ENCODE measurements around the gene SSU72. TPM values are rescaled to one million over a fixed set of nuclear protein-coding genes. Genes with fewer than 3 reads are reported as not detected.

Gene SSU72
- total RNA-seq, 2 experiments from 2014 or later: 95.4 to 101 TPM

GRCh38 chr1:1601564-1602303, 27.1 kb upstream of the SSU72 start:
- ATAC-seq (ENCODE audit: poor library complexity) (no peak), DNase-seq (peak in 1 of 14 experiments; percentile 16)
- Mint-ChIP-seq H3K9me3 (no peaks in the 10 kb centered on the region), H3K27ac (peak overlapping the region; percentile 20), H3K36me3 (ENCODE audit: low read depth) (no peaks in the 10 kb centered on the region), H3K4me1 (ENCODE audit: low read depth) (peaks cover 10% of the 10 kb centered on the region), H3K4me3 (no peak overlapping the region), H3K27me3 (no peaks in the 10 kb centered on the region)
- Histone ChIP-seq H3K27me3 (ENCODE audit: control insufficient read depth in 1 of 2, insufficient read depth in 2 of 2, low read length in 2 of 2) (peaks cover 0 to 4% of the 10 kb centered on the region in 2 experiments), H3K4me1 (ENCODE audit: insufficient read depth, low read length) (peaks cover 28% of the 10 kb centered on the region), H3K4me3 (ENCODE audit: low read length) (no peak overlapping the region), H3K27ac (ENCODE audit: low read depth in 1 of 2, low read length in 2 of 2) (no peak overlapping the region), H3K36me3 (ENCODE audit: insufficient read depth, low read length) (no peaks in the 10 kb centered on the region), H3K9me3 (ENCODE audit: control insufficient read depth in 1 of 2, insufficient read depth in 1 of 2, low read length in 2 of 2) (no peaks in the 10 kb centered on the region)
- ChIA-PET CTCF (no interaction called here), POLR2A (interaction anchor here (1.8 to 3.4 kb wide), 2 partner anchors 13 to 28 kb away, joined by 4 to 22 read pairs; partner anchors contain the start of gene MIB2)
- TF ChIP-seq CTCF (IDR thresholded peaks at IDR 0.05): no peak
- intact Hi-C loops (cut with DNase I, micrococcal nuclease): no loop called here

GRCh38 chr1:1600861-1601563, 26.3 kb upstream of the SSU72 start:
- ChIA-PET CTCF (no interaction called here), POLR2A (interaction anchor here (1.8 to 3.4 kb wide), 2 partner anchors 14 to 29 kb away, joined by 4 to 22 read pairs; partner anchors contain the start of gene MIB2)
- Histone ChIP-seq H3K36me3 (ENCODE audit: insufficient read depth, low read length) (no peaks in the 10 kb centered on the region), H3K27me3 (ENCODE audit: control insufficient read depth in 1 of 2, insufficient read depth in 2 of 2, low read length in 2 of 2) (peaks cover 0 to 4% of the 10 kb centered on the region in 2 experiments), H3K4me3 (ENCODE audit: low read length) (no peak overlapping the region), H3K27ac (ENCODE audit: low read depth in 1 of 2, low read length in 2 of 2) (no peak overlapping the region), H3K9me3 (ENCODE audit: control insufficient read depth in 1 of 2, insufficient read depth in 1 of 2, low read length in 2 of 2) (no peaks in the 10 kb centered on the region), H3K4me1 (ENCODE audit: insufficient read depth, low read length) (peaks cover 25% of the 10 kb centered on the region)
- Mint-ChIP-seq H3K9me3 (no peaks in the 10 kb centered on the region), H3K36me3 (ENCODE audit: low read depth) (no peaks in the 10 kb centered on the region), H3K4me3 (peak overlapping the region; percentile 65), H3K4me1 (ENCODE audit: low read depth) (peaks cover 8% of the 10 kb centered on the region), H3K27me3 (no peaks in the 10 kb centered on the region), H3K27ac (no peak overlapping the region)
- DNase-seq (peak in 1 of 14 experiments; percentile 17), ATAC-seq (ENCODE audit: poor library complexity) (no peak)
- no peak for TF ChIP-seq CTCF (IDR thresholded peaks at IDR 0.05)
- intact Hi-C loops (cut with DNase I, micrococcal nuclease): no loop called here

GRCh38 chr1:1599935-1600860, 25.5 kb upstream of the SSU72 start, which contains the start of gene FNDC10:
FNDC10 (minus strand) TSS chr1:1600135; CDS start chr1:1600015, 120 bp downstream.
- no peaks in the 10 kb centered on the region for H3K36me3 ChIP-seq (ENCODE audit: insufficient read depth, low read length)
- no peak for TF ChIP-seq CTCF (IDR thresholded peaks at IDR 0.05)
- Mint-ChIP-seq H3K36me3 (ENCODE audit: low read depth) (no peaks in the 10 kb centered on the region), H3K27me3 (no peaks in the 10 kb centered on the region), H3K4me3 (peak within 1 kb of the TSS; percentile 83), H3K27ac (peak within 1 kb of the TSS; percentile 33), H3K9me3 (no peaks in the 10 kb centered on the region), H3K4me1 (ENCODE audit: low read depth) (peaks cover 8% of the 10 kb centered on the region)
- POLR2A ChIA-PET: interaction anchor here (1.8 to 3.4 kb wide), 2 partner anchors 14 to 29 kb away, joined by 4 to 22 read pairs; partner anchors contain the start of gene MIB2
- H3K9me3 ChIP-seq (ENCODE audit: control insufficient read depth in 1 of 2, insufficient read depth in 1 of 2, low read length in 2 of 2): no peaks in the 10 kb centered on the region
- CTCF ChIA-PET: no interaction called here
- H3K27me3 ChIP-seq (ENCODE audit: control insufficient read depth in 1 of 2, insufficient read depth in 2 of 2, low read length in 2 of 2): peaks cover 0 to 4% of the 10 kb centered on the region in 2 experiments
- peak; percentile 30 for ATAC-seq (ENCODE audit: poor library complexity)
- intact Hi-C loops (cut with DNase I, micrococcal nuclease): no loop called here
- peak in 3 of 14 experiments; percentile 25 to 37 (median 29) for DNase-seq
- H3K4me1 ChIP-seq (ENCODE audit: insufficient read depth, low read length): peaks cover 25% of the 10 kb centered on the region
- H3K4me3 ChIP-seq (ENCODE audit: low read length): peak within 1 kb of the TSS; percentile 35
- no peak within 1 kb of the TSS for H3K27ac ChIP-seq (ENCODE audit: low read depth in 1 of 2, low read length in 2 of 2)

Measured in CD4-positive, alpha-beta T cell (primary cell).